ENCODE data around the gene MAP1A. TPM values are rescaled to one million over a fixed set of nuclear protein-coding genes. Genes with fewer than 3 reads are reported as not detected.

Gene MAP1A
- total RNA-seq, 3 donors from 2014 or later = 1.1 to 1.2 (median 1.2) TPM

DNA sequence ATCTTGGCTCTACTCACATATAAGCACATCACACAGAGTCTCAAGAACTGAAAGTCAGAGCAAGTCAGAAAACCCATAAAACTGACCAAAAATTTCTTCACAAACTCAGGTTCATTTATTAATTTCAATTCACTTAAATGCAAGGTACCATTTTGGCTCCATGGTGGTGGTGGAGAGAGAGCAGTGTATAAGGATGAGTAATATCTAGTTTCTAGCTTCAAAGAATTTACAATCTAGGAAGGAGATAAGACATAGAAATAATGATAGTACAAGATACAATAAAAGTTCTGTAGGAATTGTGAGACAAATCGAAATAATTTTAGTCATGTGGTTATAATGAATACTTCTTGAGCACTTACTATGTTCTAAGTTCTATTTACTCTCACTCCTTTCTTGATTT, 17.8 kb upstream of the MAP1A start:
- Mint-ChIP-seq H3K4me3 (no peak overlapping the region), H3K36me3 (ENCODE audit: insufficient read depth) (peaks cover 2% of the 10 kb centered on the region), H3K4me1 (ENCODE audit: low read depth) (peaks cover 1% of the 10 kb centered on the region), H3K9me3 (no peaks in the 10 kb centered on the region), H3K27me3 (ENCODE audit: low read depth) (no peaks in the 10 kb centered on the region)
- DNase-seq (no peak), ATAC-seq (no peak)

DNA sequence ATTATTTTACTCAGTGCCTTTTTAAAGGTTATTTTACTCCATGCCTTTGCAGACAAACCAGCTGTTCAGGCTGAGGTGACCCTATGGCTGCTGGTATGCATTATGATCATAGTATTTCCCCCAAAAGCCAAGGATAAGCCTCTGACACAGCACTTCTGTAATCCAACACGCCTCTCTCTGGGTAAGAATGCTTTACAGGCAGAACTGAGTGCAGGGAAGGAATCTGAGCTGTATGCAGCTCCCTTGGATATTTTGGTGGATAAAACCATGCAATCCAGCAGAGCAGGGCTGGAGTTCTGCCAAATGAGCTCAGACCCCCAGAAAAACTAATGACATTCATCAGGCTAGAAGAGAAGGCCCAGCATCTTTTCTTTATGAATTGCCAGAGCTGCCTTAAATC, 11.7 kb upstream of the MAP1A start:
- ATAC-seq (no peak), DNase-seq (no peak)
- H3K36me3 Mint-ChIP-seq (ENCODE audit: insufficient read depth) = no peaks in the 10 kb centered on the region
- H3K27me3 Mint-ChIP-seq (ENCODE audit: low read depth) = no peaks in the 10 kb centered on the region
- H3K4me1 Mint-ChIP-seq (ENCODE audit: low read depth) = peaks cover 12% of the 10 kb centered on the region
- H3K9me3 Mint-ChIP-seq = no peaks in the 10 kb centered on the region
- H3K4me3 Mint-ChIP-seq = no peak overlapping the region

DNA sequence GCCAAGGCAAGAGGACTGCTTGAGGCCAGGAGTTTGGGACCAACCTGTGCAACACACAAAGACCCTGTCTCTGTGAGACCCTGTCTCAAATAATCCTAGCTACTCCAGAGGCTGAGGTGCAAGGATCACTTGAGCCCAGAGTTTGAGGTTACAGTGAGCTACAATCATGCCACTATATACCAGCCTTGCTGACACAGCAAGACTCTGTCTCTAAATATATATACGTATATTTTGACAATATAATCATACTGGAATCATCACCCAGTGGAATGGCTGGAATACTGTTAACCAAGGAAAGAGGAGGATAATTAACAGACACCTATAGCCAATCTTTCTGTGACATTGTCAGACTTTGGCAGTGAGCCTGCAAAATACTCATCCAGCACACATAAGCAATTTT, 9.0 kb upstream of the MAP1A start:
- Mint-ChIP-seq H3K27me3 (ENCODE audit: low read depth) (no peaks in the 10 kb centered on the region), H3K9me3 (no peaks in the 10 kb centered on the region), H3K4me3 (no peak overlapping the region), H3K4me1 (ENCODE audit: low read depth) (peaks cover 24% of the 10 kb centered on the region), H3K36me3 (ENCODE audit: insufficient read depth) (no peaks in the 10 kb centered on the region)
- DNase-seq = no peak
- no peak for ATAC-seq

DNA sequence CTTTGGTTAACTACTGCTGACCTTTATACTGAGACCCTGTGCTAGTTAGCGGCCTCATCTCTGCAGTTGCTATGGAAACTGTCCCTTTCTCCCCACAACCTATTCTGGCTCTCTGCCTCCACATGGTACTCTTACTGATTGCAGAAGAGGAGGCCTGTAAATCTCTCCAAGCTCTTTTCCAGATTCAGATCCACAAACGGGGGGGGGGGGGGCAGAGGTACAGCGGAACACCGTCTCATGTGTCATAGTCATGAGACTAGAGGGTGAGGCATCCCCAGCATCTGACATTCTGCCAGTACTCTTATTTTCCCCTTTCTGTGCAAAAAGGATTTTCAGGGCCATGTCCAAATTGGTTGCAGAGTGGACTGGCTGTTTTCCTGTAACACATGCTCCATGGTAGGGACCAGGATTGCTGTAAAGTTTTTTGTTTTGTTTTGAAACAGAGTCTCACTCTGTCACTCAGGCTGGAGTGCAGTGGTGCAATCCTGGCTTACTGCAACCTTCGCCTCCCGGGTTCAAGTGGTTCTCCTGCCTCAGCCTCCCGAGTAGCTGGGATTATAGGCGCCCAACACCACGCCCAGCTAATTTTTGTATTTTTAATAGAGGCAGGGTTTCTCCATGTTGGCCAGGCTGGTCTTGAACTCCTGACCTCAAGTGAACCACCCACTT, 8.3 kb upstream of the MAP1A start:
- no peak for DNase-seq
- ATAC-seq = no peak
- Mint-ChIP-seq H3K9me3 (no peaks in the 10 kb centered on the region), H3K27me3 (ENCODE audit: low read depth) (no peaks in the 10 kb centered on the region), H3K36me3 (ENCODE audit: insufficient read depth) (no peaks in the 10 kb centered on the region), H3K4me1 (ENCODE audit: low read depth) (peaks cover 30% of the 10 kb centered on the region), H3K4me3 (peak overlapping the region; percentile 86)

DNA sequence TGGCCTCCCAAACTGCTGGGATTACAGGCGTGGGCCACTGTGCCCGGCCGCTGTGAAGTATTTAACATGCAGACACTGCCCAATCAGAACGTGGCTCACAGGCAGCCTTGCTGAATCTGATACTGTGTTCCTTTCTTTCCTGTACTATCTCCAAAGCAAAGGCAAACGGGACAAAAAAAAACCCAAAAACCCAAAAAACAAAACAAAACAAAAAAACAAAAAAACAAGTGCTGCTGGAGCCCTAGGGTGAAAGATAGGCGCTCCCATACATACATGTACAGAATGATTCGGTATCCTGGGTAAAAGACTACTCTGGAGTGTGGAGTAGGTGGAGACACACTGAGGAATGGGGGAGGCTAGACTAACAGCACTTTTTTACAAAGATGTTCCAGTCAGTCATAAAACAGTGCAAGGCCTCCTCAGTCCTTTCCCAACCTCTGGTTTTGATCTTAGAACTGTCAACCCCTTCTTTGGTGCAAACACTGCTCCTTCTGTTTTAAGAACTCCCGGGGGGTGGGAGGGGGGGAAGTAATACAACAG, 7.7 kb upstream of the MAP1A start:
- peaks cover 35% of the 10 kb centered on the region for H3K4me1 Mint-ChIP-seq (ENCODE audit: low read depth)
- no peaks in the 10 kb centered on the region for H3K9me3 Mint-ChIP-seq
- no peaks in the 10 kb centered on the region for H3K36me3 Mint-ChIP-seq (ENCODE audit: insufficient read depth)
- ATAC-seq (no peak), DNase-seq (no peak)
- no peaks in the 10 kb centered on the region for H3K27me3 Mint-ChIP-seq (ENCODE audit: low read depth)
- peak overlapping the region; percentile 86 for H3K4me3 Mint-ChIP-seq

DNA sequence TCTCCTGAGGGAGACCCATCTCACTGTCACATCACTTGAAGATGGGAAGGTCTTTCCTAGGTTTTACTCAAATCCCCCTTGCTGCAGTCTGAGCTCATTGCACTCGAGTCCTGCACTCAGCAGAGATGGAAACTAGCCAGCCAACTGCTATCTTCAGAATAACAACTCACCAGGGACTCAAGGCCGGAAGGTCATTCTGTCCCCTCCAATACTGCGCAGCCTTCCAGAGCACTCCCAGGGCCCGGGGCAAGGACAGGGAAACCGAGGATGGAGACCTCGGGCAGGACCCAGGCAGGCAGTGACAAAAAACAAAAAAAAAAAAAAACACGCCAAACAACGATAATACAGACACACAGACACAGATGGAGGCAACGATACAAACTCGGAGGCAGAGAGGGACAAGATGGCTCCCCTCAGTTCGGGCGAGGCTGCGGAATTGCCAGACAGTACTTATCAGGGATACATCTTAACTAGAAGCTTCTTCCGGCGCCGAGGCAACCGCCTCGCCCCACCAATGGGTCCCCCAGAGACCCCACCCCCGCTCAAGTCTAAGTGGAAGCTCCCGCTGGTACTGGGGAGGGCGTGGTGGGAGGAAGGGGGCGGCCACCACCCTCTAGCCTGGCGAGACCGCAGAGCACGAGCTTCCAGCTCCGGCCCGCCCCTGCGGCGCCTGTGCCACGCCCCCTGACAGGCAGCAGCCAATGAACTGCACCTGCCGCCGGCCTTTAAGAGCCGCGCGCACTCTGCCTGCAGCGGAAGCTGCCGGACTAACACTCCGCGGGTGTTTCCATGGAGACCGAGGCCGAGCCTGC, 7.0 kb upstream of the MAP1A start:
- peak overlapping the region; percentile 86 for H3K4me3 Mint-ChIP-seq
- ATAC-seq = peak; percentile 96 to 98
- no peaks in the 10 kb centered on the region for H3K9me3 Mint-ChIP-seq
- H3K27me3 Mint-ChIP-seq (ENCODE audit: low read depth) = no peaks in the 10 kb centered on the region
- H3K36me3 Mint-ChIP-seq (ENCODE audit: insufficient read depth) = no peaks in the 10 kb centered on the region
- DNase-seq = peak; percentile 90
- H3K4me1 Mint-ChIP-seq (ENCODE audit: low read depth) = peaks cover 35% of the 10 kb centered on the region

DNA sequence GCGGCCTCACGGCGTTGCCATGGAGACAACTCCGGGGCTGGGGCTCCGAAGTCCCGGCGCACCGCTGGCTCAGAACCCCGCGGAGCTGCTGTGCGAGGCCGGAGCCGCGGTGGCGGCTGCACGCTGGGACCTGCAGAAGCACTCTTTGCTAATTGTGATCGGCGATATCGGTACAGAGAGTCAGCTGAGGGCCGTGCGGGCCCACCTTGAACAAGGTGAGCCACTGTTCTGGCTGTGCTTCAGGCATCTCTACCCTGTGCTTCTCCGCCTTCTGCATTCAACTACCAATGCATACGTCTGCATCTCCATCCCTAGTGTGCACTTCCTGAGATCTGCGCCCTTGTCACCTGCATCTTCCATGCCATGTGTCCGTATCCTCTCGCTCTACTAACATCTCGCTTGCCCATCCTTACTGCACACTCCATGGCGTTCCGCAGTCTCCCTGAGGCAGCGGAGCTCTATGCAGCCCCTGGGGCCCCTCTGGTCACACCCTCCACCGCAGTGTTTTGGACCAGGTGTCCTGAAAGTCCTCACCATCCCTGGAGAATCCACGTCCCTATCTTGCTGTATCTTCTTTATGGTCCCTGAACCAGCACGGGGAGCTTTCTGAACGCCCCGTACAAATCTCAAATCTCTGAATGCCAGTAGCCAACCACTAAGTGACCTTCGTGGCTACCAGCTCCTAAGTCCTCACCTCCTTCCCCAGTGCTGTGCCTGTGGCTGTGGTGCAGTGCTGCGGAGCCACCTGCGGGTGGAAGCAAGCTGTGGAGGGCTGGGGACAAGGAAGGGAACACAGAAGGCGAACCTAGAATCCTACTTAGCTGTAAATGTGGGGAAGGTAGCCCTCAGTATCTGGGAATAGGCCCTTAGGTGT, 6.2 kb upstream of the MAP1A start:
- peaks cover 35% of the 10 kb centered on the region for H3K4me1 Mint-ChIP-seq (ENCODE audit: low read depth)
- H3K27me3 Mint-ChIP-seq (ENCODE audit: low read depth) = peaks cover 1% of the 10 kb centered on the region
- H3K36me3 Mint-ChIP-seq (ENCODE audit: insufficient read depth) = no peaks in the 10 kb centered on the region
- ATAC-seq (no peak), DNase-seq (no peak)
- H3K4me3 Mint-ChIP-seq = peak overlapping the region; percentile 86
- H3K9me3 Mint-ChIP-seq = no peaks in the 10 kb centered on the region

DNA sequence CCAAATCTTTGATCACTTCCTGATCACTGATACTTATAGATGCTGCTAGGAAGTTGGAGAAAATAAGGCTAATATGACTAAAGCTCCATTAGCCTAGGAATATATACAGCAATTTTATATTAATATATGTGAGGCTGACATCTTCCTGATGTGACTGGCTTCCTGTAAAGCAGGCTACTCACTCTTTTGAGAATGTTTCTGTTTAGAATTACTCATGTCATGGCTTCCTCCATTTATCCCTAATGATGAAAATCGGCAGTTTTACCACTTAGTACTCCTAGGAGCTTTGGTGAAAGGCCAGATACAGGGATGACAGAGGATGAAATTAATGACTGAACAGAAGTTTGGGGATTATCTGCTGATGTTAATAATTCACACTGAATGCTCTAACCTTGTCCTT, 3.9 kb upstream of the MAP1A start:
- no peaks in the 10 kb centered on the region for H3K36me3 Mint-ChIP-seq (ENCODE audit: insufficient read depth)
- DNase-seq (no peak), ATAC-seq (no peak)
- peaks cover 45% of the 10 kb centered on the region for H3K4me1 Mint-ChIP-seq (ENCODE audit: low read depth)
- no peak overlapping the region for H3K4me3 Mint-ChIP-seq
- H3K9me3 Mint-ChIP-seq = no peaks in the 10 kb centered on the region
- peaks cover 18% of the 10 kb centered on the region for H3K27me3 Mint-ChIP-seq (ENCODE audit: low read depth)

DNA sequence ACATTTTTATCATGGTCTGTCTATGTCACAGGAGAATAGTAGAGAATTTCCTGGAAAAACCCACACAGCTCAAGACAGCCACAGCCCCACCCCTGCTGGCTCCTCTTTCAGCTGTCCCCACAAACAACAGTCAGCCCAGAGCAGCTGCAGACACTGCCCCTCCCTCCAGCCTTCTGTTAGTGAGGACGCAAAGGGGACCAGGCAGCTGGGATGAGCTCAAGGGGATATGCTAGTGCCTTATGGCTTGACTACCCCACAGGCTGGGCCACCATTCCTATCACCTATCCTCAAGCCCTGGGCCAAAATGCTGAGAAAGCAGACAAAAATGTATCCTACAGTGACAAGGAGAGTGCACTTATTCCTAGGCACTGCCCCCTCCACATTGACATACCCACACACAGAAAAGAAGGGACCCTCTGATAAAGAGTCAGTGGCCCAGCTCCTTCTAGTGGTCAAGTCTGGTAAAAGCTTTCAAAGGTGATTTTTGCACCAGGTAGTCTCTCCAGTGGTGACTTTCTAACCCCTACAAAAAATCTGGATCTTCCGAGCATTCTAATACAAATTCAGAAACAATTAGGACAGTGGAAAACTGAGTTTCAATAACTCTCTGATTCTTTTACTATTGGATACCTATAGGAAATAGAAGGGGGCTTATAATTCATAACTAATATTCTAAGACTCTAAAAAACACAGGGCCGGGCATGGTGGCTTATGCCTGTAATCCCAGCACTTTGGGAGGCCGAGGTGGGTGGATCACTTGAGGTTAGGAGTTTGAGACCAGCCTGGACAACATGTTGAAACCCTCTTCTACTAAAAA, 3.0 kb upstream of the MAP1A start:
- peaks cover 47% of the 10 kb centered on the region for H3K4me1 Mint-ChIP-seq (ENCODE audit: low read depth)
- H3K9me3 Mint-ChIP-seq = no peaks in the 10 kb centered on the region
- no peaks in the 10 kb centered on the region for H3K36me3 Mint-ChIP-seq (ENCODE audit: insufficient read depth)
- no peak overlapping the region for H3K4me3 Mint-ChIP-seq
- peaks cover 25% of the 10 kb centered on the region for H3K27me3 Mint-ChIP-seq (ENCODE audit: low read depth)
- DNase-seq = no peak
- ATAC-seq = no peak

DNA sequence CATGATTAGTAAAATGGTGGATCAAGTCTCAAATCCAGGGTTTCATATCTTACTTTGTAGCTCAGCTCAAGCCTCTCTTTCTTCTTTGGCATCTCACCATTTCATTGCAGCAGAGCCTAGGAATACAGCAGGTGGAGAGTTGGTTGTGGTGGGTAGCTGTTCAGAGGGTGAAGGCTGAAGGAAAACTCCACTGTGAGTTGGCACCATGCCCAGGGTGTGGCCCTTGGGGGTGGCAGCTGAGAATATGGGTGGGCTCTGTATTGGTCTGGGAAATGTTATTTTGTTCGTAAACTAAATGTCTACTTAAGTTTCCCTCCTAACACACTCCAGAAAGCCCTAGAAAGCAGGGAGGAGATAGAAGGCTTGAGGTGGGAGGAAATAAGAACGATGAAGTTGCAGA, 1.7 kb upstream of the MAP1A start:
- Mint-ChIP-seq H3K4me1 (ENCODE audit: low read depth) (peaks cover 38% of the 10 kb centered on the region), H3K4me3 (no peak overlapping the region), H3K36me3 (ENCODE audit: insufficient read depth) (no peaks in the 10 kb centered on the region), H3K27me3 (ENCODE audit: low read depth) (peaks cover 28% of the 10 kb centered on the region), H3K9me3 (no peaks in the 10 kb centered on the region)
- DNase-seq (no peak), ATAC-seq (no peak)

DNA sequence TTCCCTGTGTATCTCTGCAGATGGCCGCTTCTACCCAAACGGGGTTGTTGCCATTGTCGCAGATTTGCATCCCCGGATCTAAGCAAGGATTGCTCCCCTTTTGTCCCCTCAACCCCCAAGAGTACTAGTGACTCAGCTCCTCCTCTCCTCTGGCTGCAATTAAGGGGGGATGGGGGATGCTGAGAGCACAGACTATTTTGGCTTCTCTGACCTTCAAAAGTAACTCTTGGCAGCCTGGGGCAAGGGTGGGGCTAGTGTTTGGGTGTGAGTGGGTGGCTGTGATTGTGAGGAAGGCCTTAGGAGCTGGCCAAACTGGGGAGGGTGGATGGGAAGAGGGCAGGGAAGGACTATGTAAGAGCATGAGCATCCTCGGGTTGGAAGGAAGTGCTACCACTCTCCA, 1.2 kb upstream of the MAP1A start:
- Mint-ChIP-seq H3K4me1 (ENCODE audit: low read depth) (peaks cover 35% of the 10 kb centered on the region), H3K9me3 (no peaks in the 10 kb centered on the region), H3K36me3 (ENCODE audit: insufficient read depth) (no peaks in the 10 kb centered on the region), H3K4me3 (no peak overlapping the region), H3K27me3 (ENCODE audit: low read depth) (peaks cover 28% of the 10 kb centered on the region)
- ATAC-seq (no peak), DNase-seq (no peak)

DNA sequence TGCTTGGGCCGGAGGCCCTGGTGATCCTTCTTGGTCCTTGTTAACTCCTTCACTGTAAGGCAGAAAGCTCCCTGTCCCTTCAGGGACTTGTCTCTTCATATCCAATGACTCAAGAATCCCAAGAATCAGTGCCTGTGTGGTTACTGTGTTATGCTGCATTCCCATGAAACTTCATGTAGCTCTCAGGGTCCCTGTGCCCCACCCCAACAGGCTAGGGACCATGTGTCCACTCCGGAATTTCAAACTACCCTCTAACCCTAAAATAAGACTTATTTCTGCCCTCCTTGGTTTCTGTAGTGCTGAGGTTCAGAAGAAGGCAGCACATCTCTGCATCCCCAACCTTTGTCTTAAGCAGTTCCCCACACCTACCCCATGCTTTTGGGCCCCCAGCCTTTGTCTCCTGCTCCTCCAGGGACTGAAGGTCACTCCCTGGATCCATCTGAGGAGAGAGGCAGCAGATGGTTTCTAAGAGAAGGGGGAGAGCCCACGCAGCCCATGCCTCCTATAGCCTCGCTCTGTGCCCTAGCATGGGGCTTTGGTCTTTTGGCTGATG, 531 bp upstream of the MAP1A start:
- peaks cover 28% of the 10 kb centered on the region for H3K4me1 Mint-ChIP-seq (ENCODE audit: low read depth)

DNA sequence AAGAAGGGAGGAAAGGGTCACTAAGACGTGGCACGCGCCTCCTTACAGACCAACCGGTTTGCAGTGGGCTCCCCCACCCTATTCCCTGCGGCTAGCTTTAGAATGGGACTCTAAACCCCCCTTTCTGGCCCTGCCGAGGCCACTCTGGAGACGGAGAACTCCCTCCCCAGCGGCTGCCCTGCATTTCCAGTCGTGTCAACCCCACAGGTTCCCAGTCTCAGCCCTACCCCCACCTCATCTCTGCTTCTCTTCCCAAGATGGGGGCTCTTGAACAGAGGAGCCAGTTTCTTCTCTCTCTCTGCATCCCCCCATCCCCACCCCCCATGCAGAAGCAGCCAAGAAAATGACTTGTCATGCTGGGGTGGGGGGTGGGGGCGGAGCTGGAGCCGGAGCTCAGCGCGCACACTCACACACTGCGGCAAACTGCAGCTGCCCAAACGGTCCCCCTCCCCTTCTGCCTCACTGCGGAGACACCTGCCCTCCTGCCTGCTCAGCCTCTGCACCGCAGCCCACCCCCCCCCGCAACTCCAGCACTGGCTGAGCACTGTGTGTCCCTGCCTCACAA, 871 bp downstream of the MAP1A start:
- DNase-seq = no peak

More for the DNA sequence above, 531 bp upstream of the MAP1A start:
- Mint-ChIP-seq H3K9me3 (no peaks in the 10 kb centered on the region), H3K36me3 (ENCODE audit: insufficient read depth) (no peaks in the 10 kb centered on the region), H3K4me3 (no peak overlapping the region), H3K27me3 (ENCODE audit: low read depth) (peaks cover 28% of the 10 kb centered on the region)
- no peak for ATAC-seq
- DNase-seq = no peak

More for the DNA sequence above, 871 bp downstream of the MAP1A start:
- H3K4me3 Mint-ChIP-seq = peak overlapping the region; percentile 52
- H3K36me3 Mint-ChIP-seq (ENCODE audit: insufficient read depth) = no peaks in the 10 kb centered on the region
- H3K9me3 Mint-ChIP-seq = no peaks in the 10 kb centered on the region
- peaks cover 26% of the 10 kb centered on the region for H3K4me1 Mint-ChIP-seq (ENCODE audit: low read depth)
- peaks cover 28% of the 10 kb centered on the region for H3K27me3 Mint-ChIP-seq (ENCODE audit: low read depth)
- peak; percentile 65 to 69 for ATAC-seq

All from activated T-cell treated with anti-CD3 and anti-CD28 coated beads, Interleukin-2, amount 50 U/mL, for 4 hours (primary cell).